ENCODE results near the gene TBC1D8. TPM values are rescaled to one million over a fixed set of nuclear protein-coding genes. Genes with fewer than 3 reads are reported as not detected.

TBC1D8 gene
- total and polyA plus RNA-seq, 2 of the 13 experiments (the other 11 are each of a cell fraction or from before 2014, with no cell fraction given), result 45.1 to 95.4 TPM

DNA sequence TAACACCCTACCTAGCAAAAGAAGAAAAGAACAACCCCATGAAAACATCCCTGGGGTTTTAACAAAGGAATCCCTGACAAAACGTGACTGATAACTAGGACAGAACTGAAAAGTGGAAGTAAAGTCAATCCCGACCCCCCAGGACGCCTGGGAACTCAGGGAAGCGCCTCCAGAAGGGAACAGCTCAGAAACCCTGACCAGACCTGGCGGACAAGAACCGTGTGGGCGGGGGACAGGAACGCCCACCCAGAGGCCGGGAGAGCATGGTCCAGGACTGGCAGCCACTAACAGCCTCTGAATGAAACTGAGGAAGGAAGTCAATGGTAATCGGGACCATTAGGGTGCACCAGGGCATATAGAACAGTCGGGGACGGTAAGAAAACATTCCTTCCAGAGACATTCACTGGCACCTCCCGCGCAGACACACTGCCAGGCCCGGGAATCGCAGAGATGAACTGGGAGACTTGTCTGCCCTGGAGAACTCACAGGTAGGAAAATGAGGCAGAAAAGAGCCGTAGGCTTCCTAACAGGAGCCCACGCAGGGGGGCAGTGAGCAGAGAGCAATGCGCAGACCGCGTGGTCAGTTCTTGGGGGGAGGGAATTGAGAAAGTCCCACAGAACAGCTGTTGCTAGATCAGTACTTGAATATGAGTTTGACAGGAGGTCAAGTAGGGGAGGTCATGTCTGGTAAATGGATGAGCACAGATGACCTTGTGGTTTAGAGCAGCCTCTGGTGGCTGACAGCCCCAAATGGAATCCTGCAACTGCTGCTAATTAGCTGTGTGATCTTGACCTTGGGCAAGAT lies 1.3 kb upstream of the TBC1D8 start (continued):
- TF ChIP-seq DPF2 (CRISPR knock-in tag; IDR thresholded peaks at IDR 0.05; ENCODE audit: borderline replicate concordance, low read depth), result no peak
- peak; percentile 37; the same call in 1 of the 2 replicates for TF ChIP-seq HOXA3 (CRISPR knock-in tag; IDR thresholded peaks at IDR 0.05)
- 0 out of 2 replicates have a peak, but pooled peaks have one; percentile 19 for TF ChIP-seq ZNF317 (CRISPR knock-in tag; IDR thresholded peaks at IDR 0.05)
- peak; percentile 40; the same call in 1 of the 2 replicates for TF ChIP-seq MED1 (CRISPR knock-in tag; IDR thresholded peaks at IDR 0.05)
- peak; percentile 59; the same call in 1 of the 2 replicates for TF ChIP-seq GFI1 (CRISPR knock-in tag; IDR thresholded peaks at IDR 0.05; ENCODE audit: borderline replicate concordance)
- peak; percentile 98 for TF ChIP-seq NR2F6 (IDR thresholded peaks at IDR 0.05)
- TF ChIP-seq NR2F6 (CRISPR knock-in tag; IDR thresholded peaks at IDR 0.05), result peak; percentile 99
- TF ChIP-seq ZNF720 (CRISPR knock-in tag; IDR thresholded peaks at IDR 0.05), result no peak
- no peak for TF ChIP-seq ZNF3 (CRISPR knock-in tag; IDR thresholded peaks at IDR 0.05)
- TF ChIP-seq, protein P1, sequence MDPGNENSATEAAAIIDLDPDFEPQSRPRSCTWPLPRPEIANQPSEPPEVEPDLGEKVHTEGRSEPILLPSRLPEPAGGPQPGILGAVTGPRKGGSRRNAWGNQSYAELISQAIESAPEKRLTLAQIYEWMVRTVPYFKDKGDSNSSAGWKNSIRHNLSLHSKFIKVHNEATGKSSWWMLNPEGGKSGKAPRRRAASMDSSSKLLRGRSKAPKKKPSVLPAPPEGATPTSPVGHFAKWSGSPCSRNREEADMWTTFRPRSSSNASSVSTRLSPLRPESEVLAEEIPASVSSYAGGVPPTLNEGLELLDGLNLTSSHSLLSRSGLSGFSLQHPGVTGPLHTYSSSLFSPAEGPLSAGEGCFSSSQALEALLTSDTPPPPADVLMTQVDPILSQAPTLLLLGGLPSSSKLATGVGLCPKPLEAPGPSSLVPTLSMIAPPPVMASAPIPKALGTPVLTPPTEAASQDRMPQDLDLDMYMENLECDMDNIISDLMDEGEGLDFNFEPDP (CRISPR knock-in tag; conservative IDR thresholded peaks at IDR 0.05), result 0 out of 2 replicates have a peak, but pooled peaks have one; percentile 82
- TF ChIP-seq MBNL3 (CRISPR knock-in tag; conservative IDR thresholded peaks at IDR 0.05), result no peak
- no peak for TF ChIP-seq LCORL (IDR thresholded peaks at IDR 0.05)
- TF ChIP-seq LCORL (CRISPR knock-in tag; IDR thresholded peaks at IDR 0.05), result peak; percentile 31
- 0 out of 2 replicates have a peak, but pooled peaks have one; percentile 5 for TF ChIP-seq HMGXB3 (CRISPR knock-in tag; IDR thresholded peaks at IDR 0.05; ENCODE audit: borderline replicate concordance)
- no peak for TF ChIP-seq ZNF383 (CRISPR knock-in tag; IDR thresholded peaks at IDR 0.05; ENCODE audit: borderline replicate concordance)
- TF ChIP-seq MYPOP (CRISPR knock-in tag; IDR thresholded peaks at IDR 0.05), result peak; percentile 79; the same call in 1 of the 2 replicates
- TF ChIP-seq RFXAP (CRISPR knock-in tag; IDR thresholded peaks at IDR 0.05; ENCODE audit: borderline replicate concordance), result 0 out of 2 replicates have a peak, but pooled peaks have one; percentile 58
- TF ChIP-seq, protein P2, sequence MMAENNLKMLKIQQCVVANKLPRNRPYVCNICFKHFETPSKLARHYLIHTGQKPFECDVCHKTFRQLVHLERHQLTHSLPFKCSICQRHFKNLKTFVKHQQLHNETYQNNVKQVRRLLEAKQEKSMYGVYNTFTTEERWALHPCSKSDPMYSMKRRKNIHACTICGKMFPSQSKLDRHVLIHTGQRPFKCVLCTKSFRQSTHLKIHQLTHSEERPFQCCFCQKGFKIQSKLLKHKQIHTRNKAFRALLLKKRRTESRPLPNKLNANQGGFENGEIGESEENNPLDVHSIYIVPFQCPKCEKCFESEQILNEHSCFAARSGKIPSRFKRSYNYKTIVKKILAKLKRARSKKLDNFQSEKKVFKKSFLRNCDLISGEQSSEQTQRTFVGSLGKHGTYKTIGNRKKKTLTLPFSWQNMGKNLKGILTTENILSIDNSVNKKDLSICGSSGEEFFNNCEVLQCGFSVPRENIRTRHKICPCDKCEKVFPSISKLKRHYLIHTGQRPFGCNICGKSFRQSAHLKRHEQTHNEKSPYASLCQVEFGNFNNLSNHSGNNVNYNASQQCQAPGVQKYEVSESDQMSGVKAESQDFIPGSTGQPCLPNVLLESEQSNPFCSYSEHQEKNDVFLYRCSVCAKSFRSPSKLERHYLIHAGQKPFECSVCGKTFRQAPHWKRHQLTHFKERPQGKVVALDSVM (CRISPR knock-in tag; IDR thresholded peaks at IDR 0.05), result peak; percentile 60
- TF ChIP-seq FOXK1 (CRISPR knock-in tag; IDR thresholded peaks at IDR 0.05; ENCODE audit: borderline replicate concordance, low read depth), result peak; percentile 23; the same call in 1 of the 2 replicates
- TF ChIP-seq, protein P3, sequence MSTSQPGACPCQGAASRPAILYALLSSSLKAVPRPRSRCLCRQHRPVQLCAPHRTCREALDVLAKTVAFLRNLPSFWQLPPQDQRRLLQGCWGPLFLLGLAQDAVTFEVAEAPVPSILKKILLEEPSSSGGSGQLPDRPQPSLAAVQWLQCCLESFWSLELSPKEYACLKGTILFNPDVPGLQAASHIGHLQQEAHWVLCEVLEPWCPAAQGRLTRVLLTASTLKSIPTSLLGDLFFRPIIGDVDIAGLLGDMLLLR (CRISPR knock-in tag; IDR thresholded peaks at IDR 0.05), result no peak

Data from HepG2 (cell line).